ENCODE results near the gene ARHGAP1. TPM values are rescaled to one million over a fixed set of nuclear protein-coding genes. Genes with fewer than 3 reads are reported as not detected.

The ARHGAP1 gene
- polyA plus RNA-seq, 2 of the 4 experiments (the other 2 are of a cell fraction): 17.2 to 35.2 TPM

DNA sequence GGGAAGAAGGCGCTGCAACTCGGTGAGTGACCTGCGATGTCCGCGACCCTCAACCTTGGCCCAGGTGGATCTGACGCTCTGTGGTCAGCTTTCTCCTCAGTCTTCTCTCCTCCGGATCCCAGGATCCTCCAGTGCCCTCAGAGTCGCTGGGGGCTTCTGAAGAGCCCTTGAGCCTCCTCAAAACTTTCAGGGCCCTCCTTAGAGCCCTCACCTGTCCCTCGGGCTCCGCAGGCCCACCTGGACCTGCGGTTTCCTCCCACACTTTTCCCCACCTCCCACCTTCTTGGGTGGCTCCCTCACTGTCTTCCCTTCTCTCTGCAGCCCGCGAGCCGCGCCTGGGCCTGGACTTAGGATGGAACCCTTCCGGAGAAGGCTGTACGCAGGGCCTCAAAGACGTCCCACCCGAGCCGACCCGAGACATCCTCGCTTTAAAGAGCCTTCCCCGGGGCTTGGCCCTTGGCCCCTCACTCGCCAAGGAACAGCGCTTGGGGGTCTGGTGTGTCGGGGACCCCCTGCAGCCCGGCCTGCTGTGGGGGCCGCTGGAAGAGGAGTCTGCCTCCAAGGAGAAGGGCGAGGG, 747 bp upstream of the ARHGAP1 start:
- ChIA-PET POLR2A (interaction anchor here (0.7 to 1.5 kb wide), 9 partner anchors 10 to 140 kb away, joined by 3 to 11 read pairs (median 4); partner anchors contain the start of gene AMBRA1), CTCF (interaction anchor here (1.1 to 1.4 kb wide), 5 partner anchors 14 to 311 kb away, joined by 3 to 4 read pairs (median 3); no protein-coding TSS in a partner anchor)
- H3K4me1 ChIP-seq: peaks cover 24% of the 10 kb centered on the region; the same call in 2 of the 3 replicates
- FAIRE-seq (no peak), DNase-seq (ENCODE audit: low read depth in 1 of 2, low spot score in 1 of 2) (no peak), ATAC-seq (peak; percentile 22 to 25; a peak in 4 of 6 replicates)
- 3% methylated on average over 26 of the region's 29 CpGs for WGBS (ENCODE audit: missing lambda C conversion rate)
- H3K9me3 ChIP-seq: no peaks in the 10 kb centered on the region
- H3K27ac ChIP-seq: peak overlapping the region; percentile 99
- peak overlapping the region; percentile 93 for H3K4me3 ChIP-seq
- peak; percentile 73; the same call in 1 of the 2 replicates for TF ChIP-seq POLR2A (IDR thresholded peaks at IDR 0.05; ENCODE audit: low read length)
- TF ChIP-seq, protein P1, sequence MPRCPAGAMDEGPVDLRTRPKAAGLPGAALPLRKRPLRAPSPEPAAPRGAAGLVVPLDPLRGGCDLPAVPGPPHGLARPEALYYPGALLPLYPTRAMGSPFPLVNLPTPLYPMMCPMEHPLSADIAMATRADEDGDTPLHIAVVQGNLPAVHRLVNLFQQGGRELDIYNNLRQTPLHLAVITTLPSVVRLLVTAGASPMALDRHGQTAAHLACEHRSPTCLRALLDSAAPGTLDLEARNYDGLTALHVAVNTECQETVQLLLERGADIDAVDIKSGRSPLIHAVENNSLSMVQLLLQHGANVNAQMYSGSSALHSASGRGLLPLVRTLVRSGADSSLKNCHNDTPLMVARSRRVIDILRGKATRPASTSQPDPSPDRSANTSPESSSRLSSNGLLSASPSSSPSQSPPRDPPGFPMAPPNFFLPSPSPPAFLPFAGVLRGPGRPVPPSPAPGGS (IDR thresholded peaks at IDR 0.05): 0 out of 3 replicates have a peak, but pooled peaks have one; percentile 8
- peak; percentile 92 for TF ChIP-seq KDM5A (IDR thresholded peaks at IDR 0.05)
- TF ChIP-seq PHF8 (IDR thresholded peaks at IDR 0.05; ENCODE audit: borderline replicate concordance, low read depth): 0 out of 2 replicates have a peak, but pooled peaks have one; percentile 25
- TF ChIP-seq, protein P2, sequence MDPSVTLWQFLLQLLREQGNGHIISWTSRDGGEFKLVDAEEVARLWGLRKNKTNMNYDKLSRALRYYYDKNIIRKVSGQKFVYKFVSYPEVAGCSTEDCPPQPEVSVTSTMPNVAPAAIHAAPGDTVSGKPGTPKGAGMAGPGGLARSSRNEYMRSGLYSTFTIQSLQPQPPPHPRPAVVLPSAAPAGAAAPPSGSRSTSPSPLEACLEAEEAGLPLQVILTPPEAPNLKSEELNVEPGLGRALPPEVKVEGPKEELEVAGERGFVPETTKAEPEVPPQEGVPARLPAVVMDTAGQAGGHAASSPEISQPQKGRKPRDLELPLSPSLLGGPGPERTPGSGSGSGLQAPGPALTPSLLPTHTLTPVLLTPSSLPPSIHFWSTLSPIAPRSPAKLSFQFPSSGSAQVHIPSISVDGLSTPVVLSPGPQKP (IDR thresholded peaks at IDR 0.05; ENCODE audit: low read depth, low read length): no peak
- no peak for TF ChIP-seq ZSCAN20 (CRISPR knock-in tag; IDR thresholded peaks at IDR 0.05)
- peak overlapping the region; percentile 91 for H3K4me2 ChIP-seq

DNA sequence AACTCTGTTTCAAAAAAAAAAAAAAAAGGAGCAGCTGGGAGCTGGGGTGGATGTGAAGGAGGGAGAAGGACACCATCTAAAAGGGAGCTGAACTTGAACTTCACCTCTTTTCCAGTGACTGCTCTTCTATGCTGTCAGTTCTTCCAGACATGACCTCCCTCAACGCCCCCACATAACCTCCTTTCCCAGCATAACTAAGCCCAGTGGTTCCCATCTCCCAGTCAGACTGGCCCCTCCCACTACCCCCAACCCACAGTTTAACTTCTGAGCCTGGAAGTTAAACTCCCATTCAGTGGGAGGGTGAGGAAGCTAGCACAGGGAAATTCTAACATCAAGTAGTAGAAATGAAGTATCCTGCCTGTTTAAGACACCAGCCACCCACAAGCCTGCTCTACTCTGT, 1.8 kb downstream of the ARHGAP1 start:
- FAIRE-seq (no peak), ATAC-seq (no peak), DNase-seq (ENCODE audit: low read depth in 1 of 2, low spot score in 1 of 2) (no peak)
- H3K4me1 ChIP-seq: peaks cover 24% of the 10 kb centered on the region; the same call in 2 of the 3 replicates
- H3K9me3 ChIP-seq: no peaks in the 10 kb centered on the region
- WGBS (ENCODE audit: missing lambda C conversion rate): 73% methylated on average over 1 of the region's 1 CpG
- ChIA-PET CTCF (interaction anchor here (0.7 to 2.1 kb wide), 3 partner anchors 12 to 65 kb away, joined by 3 to 9 read pairs (median 3); no protein-coding TSS in a partner anchor), POLR2A (interaction anchor here (0.6 kb wide), 1 partner anchor 1144 kb away, joined by 3 read pairs; no protein-coding TSS in a partner anchor)
- no peak overlapping the region for H3K4me3 ChIP-seq
- peak overlapping the region; percentile 88 for H3K4me2 ChIP-seq
- H3K27ac ChIP-seq: no peak overlapping the region
- TF ChIP-seq NR3C1 (IDR thresholded peaks at IDR 0.05): no peak
- no peak for TF ChIP-seq CHD2 (IDR thresholded peaks at IDR 0.05; ENCODE audit: low read length, partially characterized antibody)
- TF ChIP-seq HEYL (CRISPR knock-in tag; IDR thresholded peaks at IDR 0.05): no peak
- TF ChIP-seq POLR2AphosphoS2 (conservative IDR thresholded peaks at IDR 0.05; ENCODE audit: low read length): no peak
- no peak for TF ChIP-seq ZNF302 (CRISPR knock-in tag; IDR thresholded peaks at IDR 0.05)
- TF ChIP-seq ZFP36 (IDR thresholded peaks at IDR 0.05; ENCODE audit: borderline replicate concordance, partially characterized antibody): no peak
- no peak for TF ChIP-seq SREBF2 (IDR thresholded peaks at IDR 0.05)
- TF ChIP-seq MAZ (IDR thresholded peaks at IDR 0.05; ENCODE audit: borderline replicate concordance, low read depth, low read length): no peak
- no peak for TF ChIP-seq JUN (IDR thresholded peaks at IDR 0.05)
- TF ChIP-seq RNF2 (IDR thresholded peaks at IDR 0.05; ENCODE audit: borderline replicate concordance, low read depth): no peak

DNA sequence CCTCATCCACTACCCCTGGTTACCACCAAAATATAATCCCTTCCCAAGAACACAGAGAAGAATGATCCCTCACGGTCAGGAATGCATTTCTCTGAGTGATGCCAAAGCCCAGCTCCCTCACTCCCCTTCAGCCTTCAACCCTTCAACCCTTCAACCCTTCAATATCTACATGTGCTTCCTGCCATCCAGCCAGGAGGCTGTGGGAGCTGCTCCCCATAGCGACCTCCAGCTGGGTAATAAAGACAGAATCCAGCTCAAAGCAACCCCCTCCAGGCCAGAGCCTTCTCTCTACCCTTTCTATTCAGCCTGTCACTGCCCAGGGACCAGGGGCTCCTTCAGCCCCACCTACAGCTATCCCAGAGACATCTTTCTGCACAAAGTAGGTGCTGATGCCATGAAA, 2.7 kb downstream of the ARHGAP1 start:
- no peak for DNase-seq (ENCODE audit: low read depth in 1 of 2, low spot score in 1 of 2)
- no peak for FAIRE-seq
- 61% methylated on average over 2 of the region's 2 CpGs for WGBS (ENCODE audit: missing lambda C conversion rate)
- peaks cover 23% of the 10 kb centered on the region; the same call in 2 of the 3 replicates for H3K4me1 ChIP-seq
- no peak overlapping the region for H3K4me2 ChIP-seq
- CTCF ChIA-PET: interaction anchor here (2.1 kb wide), 1 partner anchor 11 kb away, joined by 9 read pairs; no protein-coding TSS in a partner anchor
- H3K9me3 ChIP-seq: no peaks in the 10 kb centered on the region
- no peak overlapping the region for H3K27ac ChIP-seq
- no peak for TF ChIP-seq MAZ (IDR thresholded peaks at IDR 0.05; ENCODE audit: borderline replicate concordance, low read depth, low read length)
- no peak for TF ChIP-seq KDM5A (IDR thresholded peaks at IDR 0.05)
- no peak for TF ChIP-seq HOXB5 (CRISPR knock-in tag; IDR thresholded peaks at IDR 0.05)
- TF ChIP-seq BHLHE40 (IDR thresholded peaks at IDR 0.05; ENCODE audit: low read depth, low read length): no peak
- TF ChIP-seq, protein P3, sequence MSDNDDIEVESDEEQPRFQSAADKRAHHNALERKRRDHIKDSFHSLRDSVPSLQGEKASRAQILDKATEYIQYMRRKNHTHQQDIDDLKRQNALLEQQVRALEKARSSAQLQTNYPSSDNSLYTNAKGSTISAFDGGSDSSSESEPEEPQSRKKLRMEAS (IDR thresholded peaks at IDR 0.05): no peak
- TF ChIP-seq MYC (IDR thresholded peaks at IDR 0.05; ENCODE audit: borderline replicate concordance, low read length): no peak
- TF ChIP-seq GATA3 (IDR thresholded peaks at IDR 0.05; ENCODE audit: borderline replicate concordance): no peak
- POLR2A ChIA-PET: no interaction called here
- no peak overlapping the region for H3K4me3 ChIP-seq
- no peak for ATAC-seq
